GM12878 (cell line): ENCODE results near the gene ORC1. TPM values are rescaled to one million over a fixed set of nuclear protein-coding genes. Genes with fewer than 3 reads are reported as not detected.
A peak's percentile ranks its signal among the peaks of the same experiment; 100 is the strongest.

Source experiments
- ATF7 ChIP-seq: fragments of 450-650 bp; IDR thresholded peaks from 2 replicates; pipeline ENCODE4 v1.6.1; 2016; ENCODE audit warnings: low read depth, mild to moderate bottlenecking
- CTCF ChIP-seq, 3 experiments: IDR thresholded peaks in 2 of 3; conservative IDR thresholded peaks in 1 of 3; 2 replicates each; pipeline ENCODE4 v1.5.1; 2011; ENCODE audit warnings: low read depth in 3 of 3, low read length in 3 of 3, mild to moderate bottlenecking in 3 of 3, control low read depth in 2 of 3, moderate library complexity in 2 of 3, inconsistent platforms in 1 of 3, mixed read lengths in 1 of 3; ENCODE audit not compliant: control insufficient read depth in 2 of 3, insufficient read depth in 1 of 3; ENCODE audit errors: extremely low read depth in 1 of 3
- HCFC1 ChIP-seq: fragments of 150-350 bp; IDR thresholded peaks from 2 replicates; pipeline ENCODE4 v1.6.1; 2014; ENCODE audit warnings: low read length
- HDAC2 ChIP-seq: fragments of 200-600 bp; sonication (generic); IDR thresholded peaks from 2 replicates; pipeline ENCODE4 v1.6.1; 2017
- JUND ChIP-seq: IDR thresholded peaks from 2 replicates; pipeline ENCODE4 v1.6.1; 2012; ENCODE audit warnings: low read depth, mild to moderate bottlenecking, low read length, improper control_type of control experiment, moderate library complexity
- MLLT1 ChIP-seq: fragments of 450-650 bp; IDR thresholded peaks from 2 replicates; pipeline ENCODE4 v1.6.1; 2016; ENCODE audit warnings: mild to moderate bottlenecking
- NFXL1 ChIP-seq: fragments of 450-650 bp; IDR thresholded peaks from 2 replicates; pipeline ENCODE4 v1.6.1; 2017; ENCODE audit warnings: antibody characterized with exemption, mild to moderate bottlenecking, borderline replicate concordance
- PAX8 ChIP-seq: fragments of 450-650 bp; IDR thresholded peaks from 2 replicates; pipeline ENCODE4 v1.6.1; 2017; ENCODE audit warnings: mild to moderate bottlenecking, moderate library complexity
- POLR2AphosphoS5 ChIP-seq: IDR thresholded peaks from 2 replicates; pipeline ENCODE4 v1.6.1; 2011; ENCODE audit warnings: mild to moderate bottlenecking, low read length, inconsistent platforms
- PRDM15 ChIP-seq: fragments of 450-650 bp; formaldehyde crosslinking; IDR thresholded peaks from 2 replicates; pipeline ENCODE4 v1.4.0; 2020; ENCODE audit warnings: mild to moderate bottlenecking, moderate library complexity
- RELA ChIP-seq: fragments of 450-650 bp; IDR thresholded peaks from 2 replicates; pipeline ENCODE4 v1.8.0; 2014; ENCODE audit warnings: borderline replicate concordance; ENCODE audit not compliant: partially characterized antibody
- RELB ChIP-seq: fragments of 450-650 bp; IDR thresholded peaks from 2 replicates; pipeline ENCODE4 v1.6.1; 2017; ENCODE audit warnings: low read depth, mild to moderate bottlenecking, moderate library complexity
- RFX5 ChIP-seq: IDR thresholded peaks from 2 replicates; pipeline ENCODE4 v1.6.1; 2011; ENCODE audit warnings: low read depth, low read length, improper control_type of control experiment
- SIN3A ChIP-seq: IDR thresholded peaks from 2 replicates; pipeline ENCODE4 v1.6.1; 2012; ENCODE audit warnings: low read depth, low read length, improper control_type of control experiment
- SMAD5 ChIP-seq: IDR thresholded peaks from 2 replicates; pipeline ENCODE4 v1.6.1; 2016; ENCODE audit warnings: antibody characterized with exemption, low read depth
- SREBF1 ChIP-seq: IDR thresholded peaks from 2 replicates; pipeline ENCODE4 v1.6.1; 2012; ENCODE audit warnings: mild to moderate bottlenecking, low read length
- SRF ChIP-seq, 2 experiments: IDR thresholded peaks; 2 replicates each; pipeline ENCODE4 v1.6.1; 2011; ENCODE audit warnings: low read depth in 2 of 2, low read length in 2 of 2, mild to moderate bottlenecking in 1 of 2, moderate library complexity in 1 of 2
- SUPT20H ChIP-seq: IDR thresholded peaks from 2 replicates; pipeline ENCODE4 v1.6.1; 2011; ENCODE audit warnings: low read depth, mild to moderate bottlenecking, low read length, moderate library complexity, borderline replicate concordance; ENCODE audit not compliant: control insufficient read depth
- ZBED1 ChIP-seq: IDR thresholded peaks from 2 replicates; pipeline ENCODE4 v1.6.1; 2016; ENCODE audit warnings: borderline replicate concordance
- polyA plus RNA-seq, 11 experiments: library from polyadenylated mRNA; depleted of rRNA in 4 of 11; unstranded in 6 of 11; stranded (reverse) in 5 of 11; fragments of >200 nt; fragmentation: Nextera tagmentation in 4 of 11; fragmentation: Illumina TruSeq in 1 of 11; extraction: Ambion mirVana in 4 of 11; extraction: Trizol in 1 of 11; gene quantifications; 1 replicate in 1 of 11; 2 replicates in 10 of 11; pipeline versions ENCODE4 v1.2.1 to v1.2.3, GENCODE V29; 2011 to 2016; ENCODE audit warnings: inconsistent platforms in 2 of 11, missing spikeins in 2 of 11, low read depth in 1 of 11
- total RNA-seq, 4 experiments: library from RNA; depleted of rRNA in 3 of 4; stranded (reverse); fragments of >200 nt in 3 of 4; fragmentation: Illumina TruSeq in 1 of 4; extraction: Trizol in 1 of 4; gene quantifications; 2 replicates each; pipeline versions ENCODE4 v1.2.1 to v1.2.3, GENCODE V29; 2013 to 2021

ORC1 gene
- total and polyA plus RNA-seq, 10 of the 15 experiments (the other 5 are each of a cell fraction or from before 2014, with no cell fraction given) = 7.7 to 34.6 (median 28.7) TPM

- TF ChIP-seq SRF (IDR thresholded peaks at IDR 0.05; ENCODE audit: low read depth in 2 of 2, low read length in 2 of 2) (peak; percentile 54 to 60; a peak in 1 of 4 replicates), HDAC2 (peak; percentile 90), SIN3A (peak; percentile 94; the same call in 1 of the 2 replicates), SMAD5 (peak; percentile 95), RELA (no peak), CTCF (IDR thresholded peaks at IDR 0.05 in 2 of 3, conservative IDR thresholded peaks at IDR 0.05 in 1 of 3; ENCODE audit: control insufficient read depth in 2 of 3, extremely low read depth in 1 of 3, insufficient read depth in 1 of 3, low read depth in 3 of 3, low read length in 3 of 3) (peak; percentile 50 to 57 (median 52)), ZBED1 (peak; percentile 63; the same call in 1 of the 2 replicates), SUPT20H (no peak), POLR2AphosphoS5 (peak; percentile 97), RELB (peak; percentile 96), PAX8 (peak; percentile 66; the same call in 1 of the 2 replicates), JUND (no peak), HCFC1 (peak; percentile 57), NFXL1 (no peak), MLLT1 (peak; percentile 93), ATF7 (peak; percentile 85), PRDM15 (CRISPR knock-in tag) (no peak), SREBF1 (no peak), RFX5 (no peak)
Observed at GRCh38 chr1:52404116-52404974, at the start of gene ORC1, which contains the start of gene PRPF38A (continued).
